Measurements from ENCODE around the gene MMS19. TPM values are rescaled to one million over a fixed set of nuclear protein-coding genes. Genes with fewer than 3 reads are reported as not detected.

Gene MMS19
- total RNA-seq, 1 experiment from 2014 or later = 70.6 TPM

- CTCF ChIA-PET = no interaction called here
Measured at GRCh38 chr10:97442277-97442676, 55.9 kb downstream of the MMS19 start.

GRCh38 chr10:97435211-97435610, 63.0 kb downstream of the MMS19 start:
- peaks cover 63% of the 10 kb centered on the region for H3K36me3 ChIP-seq (ENCODE audit: insufficient read depth, low read length, poor library complexity, severe bottlenecking)
- TF ChIP-seq CTCF (conservative IDR thresholded peaks at IDR 0.05; ENCODE audit: low read depth, low read length) (no peak), EZH2 (IDR thresholded peaks at IDR 0.05; ENCODE audit: borderline replicate concordance, low read depth, low read length, poor library complexity, severe bottlenecking) (no peak)
- intact Hi-C loops (cut with micrococcal nuclease; ENCODE audit: unreplicated experiment) = no loop called here
- no peaks in the 10 kb centered on the region for H3K9me3 ChIP-seq (ENCODE audit: low read depth, low read length, poor library complexity, severe bottlenecking)
- H3K27me3 ChIP-seq (replicated peaks; ENCODE audit: insufficient read depth, low read depth, low read length, poor library complexity) = no peaks in the 10 kb centered on the region
- no peak overlapping the region for H3K27ac ChIP-seq (ENCODE audit: low read depth, low read length, poor library complexity, severe bottlenecking)
- DNase-seq (ENCODE audit: low spot score) = no peak
- H3K4me1 ChIP-seq (ENCODE audit: insufficient read depth, low read length, poor library complexity, severe bottlenecking) = no peaks in the 10 kb centered on the region
- POLR2A ChIA-PET (ENCODE audit: low non-redundant PET) = no interaction called here
- CTCF ChIA-PET = no interaction called here
- H3K4me3 ChIP-seq (ENCODE audit: low read depth, low read length, poor library complexity, severe bottlenecking) = no peak overlapping the region
- no TSS peak for BruUV-seq (replicated peaks)

More at GRCh38 chr10:97442277-97442676, 55.9 kb downstream of the MMS19 start:
- no peaks in the 10 kb centered on the region for H3K9me3 ChIP-seq (ENCODE audit: low read depth, low read length, poor library complexity, severe bottlenecking)
- POLR2A ChIA-PET (ENCODE audit: low non-redundant PET) = no interaction called here
- intact Hi-C loops (cut with micrococcal nuclease; ENCODE audit: unreplicated experiment) = no loop called here
- peaks cover 11% of the 10 kb centered on the region for H3K4me1 ChIP-seq (ENCODE audit: insufficient read depth, low read length, poor library complexity, severe bottlenecking)
- no peak for DNase-seq (ENCODE audit: low spot score)
- H3K27ac ChIP-seq (ENCODE audit: low read depth, low read length, poor library complexity, severe bottlenecking) = no peak overlapping the region
- peaks cover 12% of the 10 kb centered on the region for H3K36me3 ChIP-seq (ENCODE audit: insufficient read depth, low read length, poor library complexity, severe bottlenecking)
- BruUV-seq (replicated peaks) = no TSS peak
- TF ChIP-seq CTCF (conservative IDR thresholded peaks at IDR 0.05; ENCODE audit: low read depth, low read length) (no peak), EZH2 (IDR thresholded peaks at IDR 0.05; ENCODE audit: borderline replicate concordance, low read depth, low read length, poor library complexity, severe bottlenecking) (no peak)
- H3K4me3 ChIP-seq (ENCODE audit: low read depth, low read length, poor library complexity, severe bottlenecking) = no peak overlapping the region
- no peaks in the 10 kb centered on the region for H3K27me3 ChIP-seq (replicated peaks; ENCODE audit: insufficient read depth, low read depth, low read length, poor library complexity)

GRCh38 chr10:97434557-97434956, 63.7 kb downstream of the MMS19 start:
- Histone ChIP-seq H3K27me3 (replicated peaks; ENCODE audit: insufficient read depth, low read depth, low read length, poor library complexity) (no peaks in the 10 kb centered on the region), H3K4me3 (ENCODE audit: low read depth, low read length, poor library complexity, severe bottlenecking) (no peak overlapping the region), H3K9me3 (ENCODE audit: low read depth, low read length, poor library complexity, severe bottlenecking) (no peaks in the 10 kb centered on the region), H3K4me1 (ENCODE audit: insufficient read depth, low read length, poor library complexity, severe bottlenecking) (no peaks in the 10 kb centered on the region), H3K27ac (ENCODE audit: low read depth, low read length, poor library complexity, severe bottlenecking) (no peak overlapping the region), H3K36me3 (ENCODE audit: insufficient read depth, low read length, poor library complexity, severe bottlenecking) (peaks cover 70% of the 10 kb centered on the region)
- BruUV-seq (replicated peaks) = no TSS peak
- no peak for DNase-seq (ENCODE audit: low spot score)
- CTCF ChIA-PET = no interaction called here
- TF ChIP-seq CTCF (conservative IDR thresholded peaks at IDR 0.05; ENCODE audit: low read depth, low read length) = no peak
- no peak for TF ChIP-seq EZH2 (IDR thresholded peaks at IDR 0.05; ENCODE audit: borderline replicate concordance, low read depth, low read length, poor library complexity, severe bottlenecking)
- POLR2A ChIA-PET (ENCODE audit: low non-redundant PET) = no interaction called here
- intact Hi-C loops (cut with micrococcal nuclease; ENCODE audit: unreplicated experiment) = no loop called here

All from A673 (cell line).